Neural cell (in vitro differentiated cells): Measurements from ENCODE around the gene RAD23B. TPM values are rescaled to one million over a fixed set of nuclear protein-coding genes. Genes with fewer than 3 reads are reported as not detected.

Experiments used
- H2AFZ ChIP-seq: fragments of 200-600, 300-800 bp; sonication (generic), shearing (Covaris generic); 2 replicates; pipeline ENCODE4 v1.6.0; 2014; ENCODE audit warnings: low read depth, mild to moderate bottlenecking, antibody characterized with exemption, low read length, moderate library complexity
- H3F3A ChIP-seq: fragments of 200-600 bp; shearing (Covaris generic); 2 replicates; pipeline ENCODE4 v1.6.1; 2016; ENCODE audit warnings: mild to moderate bottlenecking, moderate library complexity, mixed read lengths, antibody characterized with exemption, low read length; ENCODE audit not compliant: insufficient read depth, poor library complexity, severe bottlenecking
- H3K27ac ChIP-seq: fragments of 200-600, 300-800 bp; sonication (generic), shearing (Covaris generic); 2 replicates; pipeline ENCODE4 v1.5.1; 2014; ENCODE audit warnings: mild to moderate bottlenecking, low read length, moderate library complexity
- H3K27me3 ChIP-seq: fragments of 300-800, 200-600 bp; sonication (generic), shearing (Covaris generic); 2 replicates; pipeline ENCODE4 v1.6.0; 2014; ENCODE audit warnings: mild to moderate bottlenecking, low read depth, low read length, moderate library complexity; ENCODE audit not compliant: insufficient read depth
- H3K36me3 ChIP-seq: fragments of 300-800, 200-600 bp; sonication (generic), shearing (Covaris generic); 2 replicates; pipeline ENCODE4 v1.5.1; 2014; ENCODE audit warnings: mild to moderate bottlenecking, antibody characterized with exemption, low read length, moderate library complexity; ENCODE audit not compliant: insufficient read depth
- H3K4me2 ChIP-seq: fragments of 300-800, 200-600 bp; sonication (generic), shearing (Covaris generic); 2 replicates; pipeline ENCODE4 v1.6.0; 2014; ENCODE audit warnings: mild to moderate bottlenecking, low read length
- H3K4me3 ChIP-seq: fragments of 300-800, 200-600 bp; sonication (generic), shearing (Covaris generic); 2 replicates; pipeline ENCODE4 v1.5.1; 2014; ENCODE audit warnings: mild to moderate bottlenecking, low read length, moderate library complexity
- H3K79me2 ChIP-seq: fragments of 200-600 bp; shearing (Covaris generic); replicated peaks from 2 replicates; pipeline ENCODE4 v1.6.0; 2014; ENCODE audit warnings: mild to moderate bottlenecking, low read length, moderate library complexity; ENCODE audit not compliant: insufficient read depth
- H3K9ac ChIP-seq: fragments of 300-800, 200-600 bp; sonication (generic), shearing (Covaris generic); 2 replicates; pipeline ENCODE4 v1.6.1; 2016; ENCODE audit warnings: mild to moderate bottlenecking, low read length, mixed read lengths
- H3K9me2 ChIP-seq: fragments of 200-600 bp; shearing (Covaris generic); 2 replicates; pipeline ENCODE4 v1.6.1; 2016; ENCODE audit warnings: mild to moderate bottlenecking, low read length, mixed read lengths; ENCODE audit not compliant: insufficient read depth
- H3K9me3 ChIP-seq: fragments of 200-600, 300-800 bp; sonication (generic), shearing (Covaris generic); 2 replicates; pipeline ENCODE4 v1.6.1; 2016; ENCODE audit warnings: mild to moderate bottlenecking, mixed run types, low read length, moderate library complexity, mixed read lengths
- H4K20me1 ChIP-seq: fragments of 200-600 bp; shearing (Covaris generic); 2 replicates; pipeline ENCODE4 v1.6.1; 2016; ENCODE audit warnings: mild to moderate bottlenecking, mixed run types; ENCODE audit not compliant: insufficient read depth
- EP300 ChIP-seq: fragments of 450-650 bp; conservative IDR thresholded peaks from 2 replicates; pipeline ENCODE4 v1.6.1; 2014; ENCODE audit warnings: antibody characterized with exemption, mild to moderate bottlenecking, moderate library complexity; ENCODE audit not compliant: poor library complexity, severe bottlenecking
- EZH2 ChIP-seq: fragments of 200-600, 300-800 bp; shearing (Covaris generic), sonication (generic); IDR thresholded peaks from 2 replicates; pipeline ENCODE4 v1.6.1; 2014; ENCODE audit warnings: antibody characterized with exemption, low read length, borderline replicate concordance, mild to moderate bottlenecking; ENCODE audit not compliant: insufficient read depth, poor library complexity, severe bottlenecking
- MXI1 ChIP-seq: fragments of 450-650 bp; conservative IDR thresholded peaks from 2 replicates; pipeline ENCODE4 v1.6.1; 2014; ENCODE audit warnings: antibody characterized with exemption, mild to moderate bottlenecking; ENCODE audit not compliant: poor library complexity, severe bottlenecking
- POLR2AphosphoS5 ChIP-seq: IDR thresholded peaks from 2 replicates; pipeline ENCODE4 v1.6.1; 2012
- RAD21 ChIP-seq: fragments of 450-650 bp; conservative IDR thresholded peaks from 2 replicates; pipeline ENCODE4 v1.6.1; 2014; ENCODE audit warnings: antibody characterized with exemption, mild to moderate bottlenecking, moderate library complexity
- SMC3 ChIP-seq: fragments of 450-650 bp; conservative IDR thresholded peaks from 2 replicates; pipeline ENCODE4 v1.6.1; 2014; ENCODE audit warnings: antibody characterized with exemption, mild to moderate bottlenecking, moderate library complexity; ENCODE audit not compliant: poor library complexity
- TAF1 ChIP-seq: IDR thresholded peaks from 2 replicates; pipeline ENCODE4 v1.6.1; 2012; ENCODE audit warnings: low read depth
- polyA plus RNA-seq: library from polyadenylated mRNA; depleted of rRNA; stranded (reverse); fragments of >200 nt; gene quantifications from 2 replicates; pipeline ENCODE4 v1.2.3, GENCODE V29; 2014
- TF ChIP-seq, protein P1 (sequence below): fragments of 450-650 bp; IDR thresholded peaks from 2 replicates; pipeline ENCODE4 v1.5.1; 2014; ENCODE audit warnings: antibody characterized with exemption, mild to moderate bottlenecking, moderate library complexity; ENCODE audit not compliant: poor library complexity, severe bottlenecking
- TF ChIP-seq, protein P2 (sequence below): IDR thresholded peaks from 2 replicates; pipeline ENCODE4 v1.6.1; 2012; ENCODE audit warnings: borderline replicate concordance

RAD23B gene
- polyA plus RNA-seq, 1 donor from 2014 or later: 97.3 TPM

DNA sequence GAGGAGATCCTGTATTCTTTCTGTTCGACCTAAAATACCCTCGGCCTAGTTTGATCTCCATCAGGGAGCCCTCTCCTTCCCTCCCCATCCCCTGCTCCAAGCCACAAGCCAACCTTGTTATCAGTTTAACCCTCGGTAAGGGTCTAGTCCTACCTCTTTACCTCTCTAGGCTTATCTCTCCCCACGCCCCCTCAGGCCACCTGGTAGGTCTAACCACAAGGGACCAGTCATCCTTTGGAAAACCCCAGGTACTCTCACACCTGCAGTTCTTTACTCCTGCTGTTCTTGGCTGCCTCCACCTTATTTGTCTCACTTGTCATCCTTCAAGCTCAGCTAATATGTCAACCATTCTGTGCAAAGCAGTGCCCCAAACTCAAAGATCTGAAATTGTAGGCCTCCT is 78.7 kb downstream of the RAD23B start:
- Histone ChIP-seq H3K36me3 (no peaks in the 10 kb centered on the region), H3K79me2 (no peaks in the 10 kb centered on the region), H3K27ac (no peak overlapping the region), H3F3A (no peaks in the 10 kb centered on the region), H3K27me3 (no peaks in the 10 kb centered on the region), H3K9me3 (no peaks in the 10 kb centered on the region), H2AFZ (no peak overlapping the region), H3K4me3 (no peak overlapping the region), H3K4me2 (no peak overlapping the region), H3K9me2 (no peaks in the 10 kb centered on the region), H3K9ac (no peak overlapping the region), H4K20me1 (no peaks in the 10 kb centered on the region)
- no peak for TF ChIP-seq SMC3
- TF ChIP-seq MXI1: no peak
- TF ChIP-seq EZH2: no peak
- TF ChIP-seq, protein P1, sequence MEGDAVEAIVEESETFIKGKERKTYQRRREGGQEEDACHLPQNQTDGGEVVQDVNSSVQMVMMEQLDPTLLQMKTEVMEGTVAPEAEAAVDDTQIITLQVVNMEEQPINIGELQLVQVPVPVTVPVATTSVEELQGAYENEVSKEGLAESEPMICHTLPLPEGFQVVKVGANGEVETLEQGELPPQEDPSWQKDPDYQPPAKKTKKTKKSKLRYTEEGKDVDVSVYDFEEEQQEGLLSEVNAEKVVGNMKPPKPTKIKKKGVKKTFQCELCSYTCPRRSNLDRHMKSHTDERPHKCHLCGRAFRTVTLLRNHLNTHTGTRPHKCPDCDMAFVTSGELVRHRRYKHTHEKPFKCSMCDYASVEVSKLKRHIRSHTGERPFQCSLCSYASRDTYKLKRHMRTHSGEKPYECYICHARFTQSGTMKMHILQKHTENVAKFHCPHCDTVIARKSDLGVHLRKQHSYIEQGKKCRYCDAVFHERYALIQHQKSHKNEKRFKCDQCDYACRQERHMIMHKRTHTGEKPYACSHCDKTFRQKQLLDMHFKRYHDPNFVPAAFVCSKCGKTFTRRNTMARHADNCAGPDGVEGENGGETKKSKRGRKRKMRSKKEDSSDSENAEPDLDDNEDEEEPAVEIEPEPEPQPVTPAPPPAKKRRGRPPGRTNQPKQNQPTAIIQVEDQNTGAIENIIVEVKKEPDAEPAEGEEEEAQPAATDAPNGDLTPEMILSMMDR: no peak
- TF ChIP-seq, protein P2, sequence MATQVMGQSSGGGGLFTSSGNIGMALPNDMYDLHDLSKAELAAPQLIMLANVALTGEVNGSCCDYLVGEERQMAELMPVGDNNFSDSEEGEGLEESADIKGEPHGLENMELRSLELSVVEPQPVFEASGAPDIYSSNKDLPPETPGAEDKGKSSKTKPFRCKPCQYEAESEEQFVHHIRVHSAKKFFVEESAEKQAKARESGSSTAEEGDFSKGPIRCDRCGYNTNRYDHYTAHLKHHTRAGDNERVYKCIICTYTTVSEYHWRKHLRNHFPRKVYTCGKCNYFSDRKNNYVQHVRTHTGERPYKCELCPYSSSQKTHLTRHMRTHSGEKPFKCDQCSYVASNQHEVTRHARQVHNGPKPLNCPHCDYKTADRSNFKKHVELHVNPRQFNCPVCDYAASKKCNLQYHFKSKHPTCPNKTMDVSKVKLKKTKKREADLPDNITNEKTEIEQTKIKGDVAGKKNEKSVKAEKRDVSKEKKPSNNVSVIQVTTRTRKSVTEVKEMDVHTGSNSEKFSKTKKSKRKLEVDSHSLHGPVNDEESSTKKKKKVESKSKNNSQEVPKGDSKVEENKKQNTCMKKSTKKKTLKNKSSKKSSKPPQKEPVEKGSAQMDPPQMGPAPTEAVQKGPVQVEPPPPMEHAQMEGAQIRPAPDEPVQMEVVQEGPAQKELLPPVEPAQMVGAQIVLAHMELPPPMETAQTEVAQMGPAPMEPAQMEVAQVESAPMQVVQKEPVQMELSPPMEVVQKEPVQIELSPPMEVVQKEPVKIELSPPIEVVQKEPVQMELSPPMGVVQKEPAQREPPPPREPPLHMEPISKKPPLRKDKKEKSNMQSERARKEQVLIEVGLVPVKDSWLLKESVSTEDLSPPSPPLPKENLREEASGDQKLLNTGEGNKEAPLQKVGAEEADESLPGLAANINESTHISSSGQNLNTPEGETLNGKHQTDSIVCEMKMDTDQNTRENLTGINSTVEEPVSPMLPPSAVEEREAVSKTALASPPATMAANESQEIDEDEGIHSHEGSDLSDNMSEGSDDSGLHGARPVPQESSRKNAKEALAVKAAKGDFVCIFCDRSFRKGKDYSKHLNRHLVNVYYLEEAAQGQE: no peak
- no peak for TF ChIP-seq RAD21
- no peak for TF ChIP-seq TAF1
- TF ChIP-seq EP300: no peak
- no peak for TF ChIP-seq POLR2AphosphoS5

DNA sequence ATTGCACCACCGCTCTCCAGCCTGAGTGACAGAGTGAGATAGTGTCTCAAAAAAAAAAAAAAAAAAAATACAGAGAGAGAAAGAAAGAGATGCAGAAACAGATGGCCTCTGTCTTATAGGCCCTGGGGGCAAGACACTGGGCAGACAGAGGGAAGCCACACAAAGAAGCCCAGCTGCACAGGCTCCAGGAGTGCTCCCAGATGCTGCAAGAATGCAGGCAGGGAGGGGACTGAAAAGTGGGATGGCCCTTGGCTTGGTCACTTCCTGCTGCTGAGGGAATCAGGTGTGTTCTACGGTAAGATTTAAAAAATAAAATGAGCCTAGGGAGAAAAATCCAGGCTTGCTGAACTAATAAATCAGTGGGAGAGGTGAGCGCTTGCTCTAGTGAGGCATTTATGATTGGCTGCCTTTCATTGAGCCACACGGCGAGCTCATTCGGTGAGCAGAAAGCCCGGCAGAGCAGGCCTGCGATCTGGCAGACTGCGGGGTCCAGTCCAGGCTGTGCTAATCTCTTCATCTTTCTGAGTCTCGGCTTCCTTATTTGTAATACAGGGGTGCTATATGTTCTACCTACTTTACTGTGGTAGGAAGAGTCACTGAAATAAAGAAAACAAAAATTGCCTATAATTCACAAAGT is 80.6 kb downstream of the RAD23B start:
- no peaks in the 10 kb centered on the region for H3K27me3 ChIP-seq
- no peak overlapping the region for H3K4me3 ChIP-seq
- no peaks in the 10 kb centered on the region for H3K36me3 ChIP-seq
- TF ChIP-seq EP300: no peak
- no peak for TF ChIP-seq EZH2
- TF ChIP-seq, protein P2: no peak
- TF ChIP-seq, protein P1: no peak
- TF ChIP-seq TAF1: no peak
- no peak for TF ChIP-seq SMC3
- no peak for TF ChIP-seq POLR2AphosphoS5
- no peak for TF ChIP-seq RAD21
- TF ChIP-seq MXI1: no peak
- no peak overlapping the region for H3K9ac ChIP-seq
- H3F3A ChIP-seq: no peaks in the 10 kb centered on the region
- no peaks in the 10 kb centered on the region for H3K79me2 ChIP-seq
- no peak overlapping the region for H3K4me2 ChIP-seq
- H2AFZ ChIP-seq: no peak overlapping the region
- H3K9me3 ChIP-seq: no peaks in the 10 kb centered on the region
- H3K27ac ChIP-seq: no peak overlapping the region
- no peaks in the 10 kb centered on the region for H3K9me2 ChIP-seq
- no peaks in the 10 kb centered on the region for H4K20me1 ChIP-seq
